GM12872 (cell line): ENCODE results near the gene ABCB9.

Source experiments
- CTCF ChIP-seq: IDR thresholded peaks from 3 replicates; pipeline ENCODE4 v1.5.1; 2011; ENCODE audit warnings: low read depth, mild to moderate bottlenecking, low read length, moderate library complexity; ENCODE audit not compliant: insufficient read depth

Gene ABCB9

GRCh38 chr12:122997343-122998250, 31.3 kb upstream of the ABCB9 start:
- TF ChIP-seq CTCF, result no peak

GRCh38 chr12:122996621-122997342, 30.5 kb upstream of the ABCB9 start:
- TF ChIP-seq CTCF, result no peak

- TF ChIP-seq CTCF, result no peak
Observed at GRCh38 chr12:122996188-122996601, 29.9 kb upstream of the ABCB9 start.

- TF ChIP-seq CTCF, result no peak
Observed at GRCh38 chr12:122995503-122996187, 29.4 kb upstream of the ABCB9 start.

- no peak for TF ChIP-seq CTCF
Observed at GRCh38 chr12:122994781-122995502, 28.7 kb upstream of the ABCB9 start.

GRCh38 chr12:122994140-122994675, 27.9 kb upstream of the ABCB9 start:
- TF ChIP-seq CTCF, result no peak
